Fibroblast of the aortic adventitia (primary cell): ENCODE data around the gene SEMA4A. TPM values are rescaled to one million over a fixed set of nuclear protein-coding genes. Genes with fewer than 3 reads are reported as not detected.

ENCODE experiments used
- DNase-seq: peaks from one replicate; pipeline ENCODE4 v3.0.0-alpha.2; 2010; ENCODE audit warnings: low read depth
- H3K4me3 ChIP-seq: 2 replicates; pipeline ENCODE4 v1.5.1; 2011; ENCODE audit warnings: low read depth, mild to moderate bottlenecking, control low read depth, low read length, moderate library complexity
- total RNA-seq: library from RNA; depleted of rRNA; stranded (reverse); fragments of >200 nt; gene quantifications from 2 replicates; pipeline ENCODE4 v1.2.3, GENCODE V29; 2012; ENCODE audit warnings: low replicate concordance
- TF ChIP-seq, protein P1 (sequence below): IDR thresholded peaks from 2 replicates; pipeline ENCODE4 v1.5.1; 2011; ENCODE audit warnings: mild to moderate bottlenecking, low read length, control low read depth, inconsistent platforms; ENCODE audit not compliant: insufficient read depth

The SEMA4A gene
- total RNA-seq, 1 donor, result 1.4 TPM

- TF ChIP-seq, protein P1, sequence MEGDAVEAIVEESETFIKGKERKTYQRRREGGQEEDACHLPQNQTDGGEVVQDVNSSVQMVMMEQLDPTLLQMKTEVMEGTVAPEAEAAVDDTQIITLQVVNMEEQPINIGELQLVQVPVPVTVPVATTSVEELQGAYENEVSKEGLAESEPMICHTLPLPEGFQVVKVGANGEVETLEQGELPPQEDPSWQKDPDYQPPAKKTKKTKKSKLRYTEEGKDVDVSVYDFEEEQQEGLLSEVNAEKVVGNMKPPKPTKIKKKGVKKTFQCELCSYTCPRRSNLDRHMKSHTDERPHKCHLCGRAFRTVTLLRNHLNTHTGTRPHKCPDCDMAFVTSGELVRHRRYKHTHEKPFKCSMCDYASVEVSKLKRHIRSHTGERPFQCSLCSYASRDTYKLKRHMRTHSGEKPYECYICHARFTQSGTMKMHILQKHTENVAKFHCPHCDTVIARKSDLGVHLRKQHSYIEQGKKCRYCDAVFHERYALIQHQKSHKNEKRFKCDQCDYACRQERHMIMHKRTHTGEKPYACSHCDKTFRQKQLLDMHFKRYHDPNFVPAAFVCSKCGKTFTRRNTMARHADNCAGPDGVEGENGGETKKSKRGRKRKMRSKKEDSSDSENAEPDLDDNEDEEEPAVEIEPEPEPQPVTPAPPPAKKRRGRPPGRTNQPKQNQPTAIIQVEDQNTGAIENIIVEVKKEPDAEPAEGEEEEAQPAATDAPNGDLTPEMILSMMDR, result peak; percentile 65
- peak; percentile 97 for DNase-seq
- H3K4me3 ChIP-seq, result peak overlapping the region; percentile 54
Measured at GRCh38 chr1:156126043-156126629, 27.2 kb upstream of the SEMA4A start.

GRCh38 chr1:156126630-156127534, 26.5 kb upstream of the SEMA4A start:
- peak; percentile 90 for DNase-seq
- peak overlapping the region; percentile 54 for H3K4me3 ChIP-seq
- TF ChIP-seq, protein P1, result no peak

GRCh38 chr1:156128308-156128653, 25.1 kb upstream of the SEMA4A start:
- H3K4me3 ChIP-seq, result peak overlapping the region; percentile 61
- no peak for DNase-seq
- TF ChIP-seq, protein P1, result no peak

GRCh38 chr1:156128654-156129597, 24.5 kb upstream of the SEMA4A start:
- TF ChIP-seq, protein P1, result no peak
- DNase-seq, result peak; percentile 95
- H3K4me3 ChIP-seq, result peak overlapping the region; percentile 61

- TF ChIP-seq, protein P1, result peak; percentile 99
- DNase-seq, result peak; percentile 98
- peak overlapping the region; percentile 61 for H3K4me3 ChIP-seq
Measured at GRCh38 chr1:156129687-156130577, 23.5 kb upstream of the SEMA4A start.
